Mesenchymal stem cell (in vitro differentiated cells and primary cell): ENCODE results near the gene ATP2C1.

Experiments
- DNase-seq: peaks from one replicate; pipeline ENCODE4 v3.0.0-alpha.2; 2013
- H2AFZ ChIP-seq: one replicate; pipeline ENCODE4 v1.6.1; 2013; ENCODE audit warnings: low read depth, mild to moderate bottlenecking, control low read depth, inconsistent platforms, low read length, moderate library complexity
- H2AK5ac ChIP-seq: 2 replicates; pipeline ENCODE4 v1.6.1; 2013; ENCODE audit warnings: low read length, moderate library complexity, mild to moderate bottlenecking, inconsistent platforms; ENCODE audit not compliant: severe bottlenecking
- H2BK120ac ChIP-seq: one replicate; pipeline ENCODE4 v1.6.1; 2013; ENCODE audit warnings: low read depth, mild to moderate bottlenecking, inconsistent platforms, low read length, moderate library complexity
- H2BK12ac ChIP-seq, 2 experiments: one replicate each; pipeline ENCODE4 v1.6.1; 2013; ENCODE audit warnings: inconsistent platforms in 2 of 2, low read length in 2 of 2, mild to moderate bottlenecking in 2 of 2, moderate library complexity in 2 of 2, control low read depth in 1 of 2
- H2BK15ac ChIP-seq: one replicate; pipeline ENCODE4 v1.6.1; 2013; ENCODE audit warnings: mild to moderate bottlenecking, low read depth, inconsistent platforms; ENCODE audit not compliant: poor library complexity, severe bottlenecking
- H2BK5ac ChIP-seq: 2 replicates; pipeline ENCODE4 v1.6.1; 2013; ENCODE audit warnings: low read depth, mild to moderate bottlenecking, low read length, control low read depth, inconsistent platforms; ENCODE audit not compliant: poor library complexity, severe bottlenecking
- H3K14ac ChIP-seq, 2 experiments: one replicate each; pipeline ENCODE4 v1.6.1; 2013; ENCODE audit warnings: inconsistent platforms in 2 of 2, low read length in 2 of 2, control low read depth in 1 of 2, mild to moderate bottlenecking in 1 of 2, moderate library complexity in 1 of 2
- H3K18ac ChIP-seq, 2 experiments: one replicate each; pipeline ENCODE4 v1.6.1; 2013; ENCODE audit warnings: inconsistent platforms in 2 of 2, low read length in 2 of 2, control low read depth in 1 of 2, low read depth in 1 of 2, mild to moderate bottlenecking in 1 of 2
- H3K23ac ChIP-seq, 2 experiments: one replicate each; pipeline ENCODE4 v1.6.1; 2013; ENCODE audit warnings: inconsistent platforms in 2 of 2, low read length in 2 of 2, mild to moderate bottlenecking in 2 of 2, moderate library complexity in 2 of 2, control low read depth in 1 of 2
- H3K27ac ChIP-seq: 2 replicates; pipeline ENCODE4 v1.5.1; 2013; ENCODE audit warnings: mild to moderate bottlenecking, moderate library complexity, low read length, control low read depth, inconsistent platforms; ENCODE audit not compliant: poor library complexity, severe bottlenecking
- H3K27me3 ChIP-seq, 2 experiments: 2 replicates each; pipeline versions ENCODE4 v1.6.1 to v1.7.0; 2013; ENCODE audit warnings: low read length in 2 of 2, mild to moderate bottlenecking in 2 of 2, moderate library complexity in 2 of 2, control low read depth in 1 of 2, inconsistent platforms in 1 of 2; ENCODE audit not compliant: control insufficient read depth in 1 of 2, insufficient read depth in 1 of 2
- H3K36me3 ChIP-seq, 2 experiments: 2 replicates each; pipeline versions ENCODE4 v1.6.1 to v1.7.0; 2013; ENCODE audit warnings: low read length in 2 of 2, control low read depth in 1 of 2, inconsistent platforms in 1 of 2, low read depth in 1 of 2, mild to moderate bottlenecking in 1 of 2; ENCODE audit not compliant: insufficient read depth in 2 of 2, control insufficient read depth in 1 of 2
- H3K4ac ChIP-seq, 2 experiments: one replicate each; pipeline ENCODE4 v1.6.1; 2013; ENCODE audit warnings: inconsistent platforms in 2 of 2, low read length in 2 of 2, mild to moderate bottlenecking in 2 of 2, moderate library complexity in 2 of 2, control low read depth in 1 of 2, low read depth in 1 of 2
- H3K4me1 ChIP-seq: 2 replicates; pipeline ENCODE4 v1.6.1; 2013; ENCODE audit warnings: low read depth, low read length, control low read depth; ENCODE audit not compliant: control insufficient read depth, insufficient read depth
- H3K4me2 ChIP-seq: 2 replicates; pipeline ENCODE4 v1.6.1; 2013; ENCODE audit warnings: low read length, mild to moderate bottlenecking, inconsistent platforms; ENCODE audit not compliant: poor library complexity, severe bottlenecking
- H3K4me3 ChIP-seq, 2 experiments: 2 replicates each; pipeline versions ENCODE4 v1.5.1 to v1.7.0; 2013; ENCODE audit warnings: low read length in 2 of 2, mild to moderate bottlenecking in 2 of 2, control low read depth in 1 of 2, low read depth in 1 of 2; ENCODE audit not compliant: insufficient read depth in 1 of 2
- H3K79me1 ChIP-seq: replicated peaks from 2 replicates; pipeline ENCODE4 v1.6.1; 2013; ENCODE audit warnings: mild to moderate bottlenecking, control low read depth, low read length, inconsistent platforms; ENCODE audit not compliant: poor library complexity, severe bottlenecking
- H3K9ac ChIP-seq: 2 replicates; pipeline ENCODE4 v1.7.0; 2013; ENCODE audit warnings: mild to moderate bottlenecking, low read length, moderate library complexity
- H3K9me3 ChIP-seq: 2 replicates; pipeline ENCODE4 v1.7.0; 2013; ENCODE audit warnings: mild to moderate bottlenecking, low read length; ENCODE audit not compliant: control insufficient read depth
- H4K8ac ChIP-seq: one replicate; pipeline ENCODE4 v1.6.1; 2013; ENCODE audit warnings: inconsistent platforms, mild to moderate bottlenecking, low read length, moderate library complexity
- H4K91ac ChIP-seq: one replicate; pipeline ENCODE4 v1.6.1; 2013; ENCODE audit warnings: mild to moderate bottlenecking, low read length, inconsistent platforms
- WGBS: methylation state at CpG from one replicate; pipeline ENCODE4 v1.1.7; 2013; ENCODE audit warnings: mixed read lengths; 5-methylcytosine and 5-hydroxymethylcytosine counted together

ATP2C1 gene

GRCh38 chr3:130916507-130917167 lies 22.8 kb downstream of the ATP2C1 start:
- H3K14ac ChIP-seq: no peak overlapping the region
- no peak overlapping the region for H4K8ac ChIP-seq
- no peaks in the 10 kb centered on the region for H3K4me1 ChIP-seq
- H2AFZ ChIP-seq: no peak overlapping the region
- no peak overlapping the region for H3K4me2 ChIP-seq
- H3K4me3 ChIP-seq: no peak overlapping the region
- no peak overlapping the region for H4K91ac ChIP-seq
- no peak overlapping the region for H2BK120ac ChIP-seq
- H3K27ac ChIP-seq: no peak overlapping the region
- H2BK15ac ChIP-seq: no peak overlapping the region
- peaks cover 3% of the 10 kb centered on the region for H3K79me1 ChIP-seq
- H3K18ac ChIP-seq: no peak overlapping the region
- H3K4ac ChIP-seq: no peak overlapping the region
- peaks cover 6 to 10% of the 10 kb centered on the region in 2 experiments for H3K36me3 ChIP-seq
- no peak overlapping the region for H2AK5ac ChIP-seq
- H3K9me3 ChIP-seq: peaks cover 3% of the 10 kb centered on the region
- H2BK12ac ChIP-seq: no peak overlapping the region
- no peak for DNase-seq
- H2BK5ac ChIP-seq: no peak overlapping the region
- no peak overlapping the region for H3K23ac ChIP-seq
- no peaks in the 10 kb centered on the region for H3K27me3 ChIP-seq
- no peak overlapping the region for H3K9ac ChIP-seq
- 100% methylated on average over 1 of the region's 4 CpGs for WGBS

DNA sequence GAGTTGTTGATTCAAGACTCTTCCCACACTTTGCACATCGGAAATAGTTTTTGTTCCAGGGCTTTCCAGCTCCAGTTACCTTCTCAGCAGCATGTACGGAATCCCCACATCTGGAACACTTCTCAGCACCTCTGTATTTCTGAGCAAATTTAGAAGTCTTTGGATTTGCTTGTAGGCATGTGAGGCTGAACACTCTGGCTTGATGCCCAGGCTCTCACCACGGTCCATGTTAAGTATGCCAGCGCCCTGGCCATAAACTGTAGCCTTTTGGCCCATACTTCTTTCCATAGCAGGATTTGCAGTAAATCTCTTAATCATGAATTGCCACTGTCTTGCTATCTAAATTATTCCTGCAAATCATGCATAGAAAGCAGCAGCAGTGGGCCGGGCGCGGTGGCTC lies 24.4 kb downstream of the ATP2C1 start:
- Histone ChIP-seq H3K18ac (no peak overlapping the region), H3K23ac (no peak overlapping the region), H3K36me3 (peaks cover 6 to 10% of the 10 kb centered on the region in 2 experiments), H2BK120ac (no peak overlapping the region), H3K27me3 (no peaks in the 10 kb centered on the region), H2BK5ac (no peak overlapping the region), H2AK5ac (no peak overlapping the region), H4K8ac (no peak overlapping the region), H4K91ac (no peak overlapping the region), H3K4me3 (no peak overlapping the region), H3K4ac (no peak overlapping the region), H2AFZ (no peak overlapping the region), H3K27ac (no peak overlapping the region), H3K79me1 (peaks cover 3% of the 10 kb centered on the region), H3K14ac (no peak overlapping the region), H3K4me1 (no peaks in the 10 kb centered on the region), H2BK12ac (no peak overlapping the region), H2BK15ac (no peak overlapping the region), H3K9ac (no peak overlapping the region), H3K4me2 (no peak overlapping the region), H3K9me3 (peaks cover 3% of the 10 kb centered on the region)
- 96% methylated on average over 6 of the region's 7 CpGs for WGBS
- no peak for DNase-seq

GRCh38 chr3:130925628-130926027 lies 31.7 kb downstream of the ATP2C1 start:
- Histone ChIP-seq H3K27ac (peak overlapping the region; percentile 15), H3K4me3 (no peak overlapping the region), H2AFZ (no peak overlapping the region), H2BK5ac (no peak overlapping the region), H3K79me1 (peaks cover 9% of the 10 kb centered on the region), H2AK5ac (peak overlapping the region; percentile 36), H2BK15ac (no peak overlapping the region), H3K9ac (no peak overlapping the region), H2BK120ac (no peak overlapping the region), H3K14ac (peak overlapping the region in 1 of 2 experiments; percentile 59), H3K18ac (peak overlapping the region in 1 of 2 experiments; percentile 57), H2BK12ac (peak overlapping the region in 1 of 2 experiments; percentile 71), H3K27me3 (no peaks in the 10 kb centered on the region), H3K4ac (peak overlapping the region in 1 of 2 experiments; percentile 59), H3K4me1 (peaks cover 7% of the 10 kb centered on the region), H3K23ac (peak overlapping the region in 1 of 2 experiments; percentile 64), H3K36me3 (no peaks in the 10 kb centered on the region), H4K8ac (no peak overlapping the region), H3K4me2 (no peak overlapping the region), H3K9me3 (peaks cover 12% of the 10 kb centered on the region), H4K91ac (no peak overlapping the region)
- no peak for DNase-seq
- 78% methylated on average over 2 of the region's 3 CpGs for WGBS

DNA sequence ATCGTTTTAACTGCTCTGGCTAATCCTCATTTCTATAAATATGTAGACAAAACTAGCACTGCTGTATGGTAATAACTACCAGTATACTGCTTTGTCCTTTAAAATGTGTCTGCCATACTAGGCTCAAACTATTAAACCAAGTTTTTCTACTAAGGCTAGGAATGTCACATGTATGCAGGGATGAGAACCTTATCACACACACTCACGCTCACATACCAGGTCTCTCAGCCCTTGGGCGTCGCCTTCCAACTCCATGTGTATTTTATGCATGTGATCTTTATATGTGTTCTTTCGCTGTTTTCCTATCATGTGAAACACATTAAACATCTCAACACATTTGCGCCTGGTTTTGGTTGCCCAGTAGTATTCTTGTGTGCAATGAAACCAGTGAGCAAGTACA lies 32.6 kb downstream of the ATP2C1 start:
- H3K23ac ChIP-seq: no peak overlapping the region
- H2AK5ac ChIP-seq: peak overlapping the region; percentile 96
- H4K8ac ChIP-seq: no peak overlapping the region
- peaks cover 0 to 5% of the 10 kb centered on the region in 2 experiments for H3K36me3 ChIP-seq
- peak overlapping the region in 1 of 2 experiments; percentile 43 for H3K4ac ChIP-seq
- H3K4me1 ChIP-seq: peaks cover 7% of the 10 kb centered on the region
- H2BK15ac ChIP-seq: no peak overlapping the region
- WGBS: 72% methylated on average over 4 of the region's 6 CpGs
- peak overlapping the region in 1 of 2 experiments; percentile 65 for H3K18ac ChIP-seq
- peak overlapping the region; percentile 72 for H3K27ac ChIP-seq
- H2BK5ac ChIP-seq: no peak overlapping the region
- H3K9ac ChIP-seq: no peak overlapping the region
- no peak overlapping the region for H3K4me3 ChIP-seq
- H2AFZ ChIP-seq: no peak overlapping the region
- H3K4me2 ChIP-seq: no peak overlapping the region
- peaks cover 10% of the 10 kb centered on the region for H3K79me1 ChIP-seq
- no peak overlapping the region for H2BK120ac ChIP-seq
- no peak overlapping the region for H4K91ac ChIP-seq
- no peak overlapping the region for H2BK12ac ChIP-seq
- H3K9me3 ChIP-seq: peaks cover 12% of the 10 kb centered on the region
- no peak overlapping the region for H3K14ac ChIP-seq
- no peaks in the 10 kb centered on the region for H3K27me3 ChIP-seq
- no peak for DNase-seq
